Glutamatergic neuron (in vitro differentiated cells): ENCODE measurements around the gene OBP2A. TPM values are rescaled to one million over a fixed set of nuclear protein-coding genes. Genes with fewer than 3 reads are reported as not detected.

Experiments
- DNase-seq: peaks from one replicate; pipeline ENCODE4 v3.0.0; 2022
- H3K27ac Mint-ChIP-seq: one replicate; pipeline ENCODE4 v1.8.0; 2020; ENCODE audit warnings: mild to moderate bottlenecking, mixed read lengths, inconsistent platforms; ENCODE audit not compliant: unreplicated experiment
- H3K27me3 Mint-ChIP-seq: one replicate; pipeline ENCODE4 v1.8.0; 2020; ENCODE audit warnings: mild to moderate bottlenecking, moderate library complexity, mixed read lengths, inconsistent platforms; ENCODE audit not compliant: unreplicated experiment
- H3K36me3 Mint-ChIP-seq: one replicate; pipeline ENCODE4 v1.8.0; 2020; ENCODE audit warnings: mild to moderate bottlenecking, mixed read lengths, inconsistent platforms; ENCODE audit not compliant: unreplicated experiment
- H3K4me1 Mint-ChIP-seq: one replicate; pipeline ENCODE4 v1.8.0; 2020; ENCODE audit warnings: mild to moderate bottlenecking, low read depth, mixed read lengths, inconsistent platforms; ENCODE audit not compliant: unreplicated experiment
- H3K4me3 Mint-ChIP-seq: one replicate; pipeline ENCODE4 v1.8.0; 2020; ENCODE audit warnings: mild to moderate bottlenecking, mixed read lengths, inconsistent platforms; ENCODE audit not compliant: unreplicated experiment
- H3K9me3 Mint-ChIP-seq: one replicate; pipeline ENCODE4 v1.8.0; 2020; ENCODE audit warnings: mild to moderate bottlenecking, moderate library complexity, mixed read lengths, inconsistent platforms; ENCODE audit not compliant: unreplicated experiment
- total RNA-seq: library from RNA; stranded (reverse); fragmentation: NEBNext Ultra II Directional; extraction: Animal tissue kit (Norgen Biotek cat#: 25700); gene quantifications from one replicate; pipeline ENCODE4 v1.2.1, GENCODE V29; 2021; ENCODE audit not compliant: unreplicated experiment
- TF ChIP-seq, protein P1 (sequence below): fragments of 200-600 bp; sonication (generic); IDR thresholded peaks from one replicate; pipeline ENCODE4 v1.5.0; 2021; ENCODE audit not compliant: partially characterized antibody, unreplicated experiment

OBP2A gene
- total RNA-seq, 1 donor from 2014 or later, result not detected

DNA sequence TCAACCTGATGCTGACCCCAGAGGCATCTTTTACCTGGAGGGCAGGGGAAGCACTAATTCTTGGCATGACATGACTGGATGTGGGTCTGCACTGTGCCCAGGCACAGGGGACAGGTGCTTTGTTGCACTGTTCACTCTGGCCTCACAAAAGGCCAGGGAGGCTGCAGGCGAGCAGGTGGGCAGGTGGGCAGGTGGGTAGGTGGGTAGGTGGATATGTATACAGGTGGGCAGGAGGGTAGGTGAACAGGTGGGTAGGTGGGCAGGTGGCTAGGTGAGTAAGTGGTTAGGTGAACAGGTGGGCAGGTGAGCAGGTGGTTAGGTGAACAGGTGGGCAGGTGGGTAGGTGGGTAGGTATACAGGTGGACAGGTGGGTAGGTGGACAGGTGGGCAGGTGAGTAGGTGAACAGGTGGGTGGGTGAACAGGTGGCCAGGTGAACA, 17.1 kb downstream of the OBP2A start:
- Mint-ChIP-seq H3K4me3 (no peak overlapping the region), H3K36me3 (no peaks in the 10 kb centered on the region), H3K27ac (no peak overlapping the region), H3K4me1 (no peaks in the 10 kb centered on the region), H3K27me3 (peaks cover 13% of the 10 kb centered on the region), H3K9me3 (peaks cover 2% of the 10 kb centered on the region)
- DNase-seq, result no peak
- TF ChIP-seq, protein P1, sequence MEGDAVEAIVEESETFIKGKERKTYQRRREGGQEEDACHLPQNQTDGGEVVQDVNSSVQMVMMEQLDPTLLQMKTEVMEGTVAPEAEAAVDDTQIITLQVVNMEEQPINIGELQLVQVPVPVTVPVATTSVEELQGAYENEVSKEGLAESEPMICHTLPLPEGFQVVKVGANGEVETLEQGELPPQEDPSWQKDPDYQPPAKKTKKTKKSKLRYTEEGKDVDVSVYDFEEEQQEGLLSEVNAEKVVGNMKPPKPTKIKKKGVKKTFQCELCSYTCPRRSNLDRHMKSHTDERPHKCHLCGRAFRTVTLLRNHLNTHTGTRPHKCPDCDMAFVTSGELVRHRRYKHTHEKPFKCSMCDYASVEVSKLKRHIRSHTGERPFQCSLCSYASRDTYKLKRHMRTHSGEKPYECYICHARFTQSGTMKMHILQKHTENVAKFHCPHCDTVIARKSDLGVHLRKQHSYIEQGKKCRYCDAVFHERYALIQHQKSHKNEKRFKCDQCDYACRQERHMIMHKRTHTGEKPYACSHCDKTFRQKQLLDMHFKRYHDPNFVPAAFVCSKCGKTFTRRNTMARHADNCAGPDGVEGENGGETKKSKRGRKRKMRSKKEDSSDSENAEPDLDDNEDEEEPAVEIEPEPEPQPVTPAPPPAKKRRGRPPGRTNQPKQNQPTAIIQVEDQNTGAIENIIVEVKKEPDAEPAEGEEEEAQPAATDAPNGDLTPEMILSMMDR, result no peak

DNA sequence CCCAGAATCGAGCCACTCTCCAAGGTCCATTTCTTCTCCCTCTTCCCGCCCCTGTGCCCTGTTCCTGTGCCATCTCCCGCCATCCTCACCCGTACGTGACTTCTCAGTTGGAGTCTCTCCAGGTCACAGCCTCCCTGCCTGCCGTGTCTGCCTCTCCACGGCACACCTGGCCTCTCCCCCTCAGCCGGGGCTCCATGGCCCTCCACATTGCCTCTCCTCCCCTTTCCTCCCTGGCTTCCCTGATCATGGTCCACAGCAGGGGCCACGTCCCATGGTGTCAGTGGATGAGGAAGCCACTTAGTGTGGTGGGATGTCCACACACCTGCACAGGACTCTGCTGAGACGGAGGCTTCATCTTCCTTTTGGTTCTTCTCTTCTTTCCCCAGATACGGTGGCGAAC, 17.9 kb downstream of the OBP2A start:
- no peak for DNase-seq
- Mint-ChIP-seq H3K4me3 (no peak overlapping the region), H3K27me3 (peaks cover 8% of the 10 kb centered on the region), H3K9me3 (peaks cover 2% of the 10 kb centered on the region), H3K36me3 (no peaks in the 10 kb centered on the region), H3K27ac (no peak overlapping the region), H3K4me1 (no peaks in the 10 kb centered on the region)
- TF ChIP-seq, protein P1, result no peak

DNA sequence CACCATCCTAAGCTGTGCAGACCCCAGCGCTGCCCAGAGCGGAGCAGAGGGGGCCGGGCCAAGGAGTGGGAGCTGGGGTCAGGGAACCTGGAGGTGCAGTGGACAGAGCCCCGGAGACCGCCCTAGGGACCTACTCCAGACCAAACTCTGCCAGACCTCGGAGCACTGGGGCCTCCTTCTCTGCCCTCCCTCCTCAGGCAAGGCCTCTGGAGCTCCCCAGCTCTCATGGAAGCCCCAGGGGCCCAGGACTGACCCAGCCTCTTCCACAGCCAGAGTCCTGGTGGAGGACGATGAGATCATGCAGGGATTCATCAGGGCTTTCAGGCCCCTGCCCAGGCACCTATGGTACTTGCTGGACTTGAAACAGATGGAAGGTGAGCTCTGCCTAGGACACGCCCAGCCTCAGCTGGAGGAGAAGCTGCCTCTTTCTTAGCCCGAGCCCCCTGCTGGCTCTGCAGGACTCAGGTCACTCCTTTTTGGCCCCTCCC, 19.3 kb downstream of the OBP2A start:
- Mint-ChIP-seq H3K27ac (no peak overlapping the region), H3K27me3 (peaks cover 7% of the 10 kb centered on the region), H3K36me3 (no peaks in the 10 kb centered on the region), H3K9me3 (peaks cover 2% of the 10 kb centered on the region), H3K4me1 (no peaks in the 10 kb centered on the region), H3K4me3 (no peak overlapping the region)
- TF ChIP-seq, protein P1, result no peak
- DNase-seq, result no peak

DNA sequence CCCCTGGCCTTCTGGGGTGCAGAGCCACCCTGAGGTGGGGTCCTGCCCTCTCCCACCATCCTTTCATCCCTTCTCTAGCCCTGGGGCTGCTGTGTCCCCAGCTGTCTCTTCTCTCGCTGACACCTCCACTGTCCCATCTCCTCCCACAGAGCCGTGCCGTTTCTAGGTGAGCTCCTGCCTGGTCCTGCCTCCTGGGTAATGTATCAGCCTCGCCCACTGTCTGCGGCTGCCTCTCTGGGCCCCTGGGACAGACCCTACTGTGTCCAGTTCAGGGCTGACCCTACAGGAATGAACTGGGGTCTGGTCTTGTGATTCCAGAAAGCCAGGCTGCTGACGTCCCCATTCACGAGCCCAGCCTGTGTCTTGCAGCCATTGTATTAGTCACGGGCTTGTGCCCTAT, 19.7 kb downstream of the OBP2A start:
- no peak for DNase-seq
- TF ChIP-seq, protein P1, result no peak
- peaks cover 2% of the 10 kb centered on the region for H3K9me3 Mint-ChIP-seq
- no peak overlapping the region for H3K4me3 Mint-ChIP-seq
- no peak overlapping the region for H3K27ac Mint-ChIP-seq
- no peaks in the 10 kb centered on the region for H3K36me3 Mint-ChIP-seq
- H3K27me3 Mint-ChIP-seq, result peaks cover 7% of the 10 kb centered on the region
- H3K4me1 Mint-ChIP-seq, result no peaks in the 10 kb centered on the region

DNA sequence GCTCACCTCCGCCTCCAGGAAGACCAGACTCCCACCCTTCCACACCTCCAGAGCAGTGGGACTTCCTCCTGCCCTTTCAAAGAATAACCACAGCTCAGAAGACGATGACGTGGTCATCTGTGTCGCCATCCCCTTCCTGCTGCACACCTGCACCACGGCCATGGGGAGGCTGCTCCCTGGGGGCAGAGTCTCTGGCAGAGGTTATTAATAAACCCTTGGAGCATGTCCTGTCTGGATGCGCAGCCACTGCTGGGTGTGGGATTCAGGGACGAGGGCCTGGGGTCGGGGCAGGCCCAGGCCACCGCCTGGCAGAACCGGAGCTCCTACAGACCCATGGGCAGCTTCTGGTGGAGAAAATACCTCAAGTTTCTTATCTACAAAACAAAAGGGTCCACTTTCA, 20.6 kb downstream of the OBP2A start:
- TF ChIP-seq, protein P1, result no peak
- Mint-ChIP-seq H3K4me3 (no peak overlapping the region), H3K27ac (no peak overlapping the region), H3K36me3 (no peaks in the 10 kb centered on the region), H3K9me3 (peaks cover 2% of the 10 kb centered on the region), H3K27me3 (peaks cover 7% of the 10 kb centered on the region), H3K4me1 (no peaks in the 10 kb centered on the region)
- no peak for DNase-seq
